ENCODE measurements around the gene USH2A. TPM values are rescaled to one million over a fixed set of nuclear protein-coding genes. Genes with fewer than 3 reads are reported as not detected.

USH2A gene
- total RNA-seq, 8 experiments from 2014 or later, result 0.10 to 0.85 (median 0.49) TPM

DNA sequence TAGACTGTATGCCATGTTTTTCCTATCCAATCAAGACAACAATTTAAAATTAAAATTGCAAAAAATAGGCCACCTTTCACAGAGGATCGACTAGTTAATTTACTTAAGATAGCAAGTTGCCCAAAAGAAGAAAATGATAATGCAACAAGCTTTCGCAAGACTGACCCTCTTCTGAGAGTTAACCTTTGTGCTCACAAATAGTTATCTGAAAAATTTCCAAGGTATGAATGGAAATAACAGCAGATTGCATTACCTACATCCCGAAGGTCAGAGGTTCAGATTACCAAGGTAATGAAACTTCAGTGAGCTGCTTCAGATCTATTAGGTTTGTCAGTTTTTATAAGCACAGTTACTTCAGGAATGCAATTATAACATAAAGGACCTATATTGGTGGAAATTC, 558.2 kb downstream of the USH2A start:
- 20 to 95% (median 87%) methylated on average over 2 to 3 of the region's 3 CpGs; no CpG with 5 or more reads in 1 of the 10 experiments for WGBS, 10 experiments
- H3K4me3 ChIP-seq, result no peak overlapping the region
- in situ Hi-C loops (cut with MboI; ENCODE audit: low pct_unique_long_range_greater_than_20kb in 2 of 9, low sequenced_read_pairs in 9 of 9, unreplicated experiment in 9 of 9), result no loop called here

DNA sequence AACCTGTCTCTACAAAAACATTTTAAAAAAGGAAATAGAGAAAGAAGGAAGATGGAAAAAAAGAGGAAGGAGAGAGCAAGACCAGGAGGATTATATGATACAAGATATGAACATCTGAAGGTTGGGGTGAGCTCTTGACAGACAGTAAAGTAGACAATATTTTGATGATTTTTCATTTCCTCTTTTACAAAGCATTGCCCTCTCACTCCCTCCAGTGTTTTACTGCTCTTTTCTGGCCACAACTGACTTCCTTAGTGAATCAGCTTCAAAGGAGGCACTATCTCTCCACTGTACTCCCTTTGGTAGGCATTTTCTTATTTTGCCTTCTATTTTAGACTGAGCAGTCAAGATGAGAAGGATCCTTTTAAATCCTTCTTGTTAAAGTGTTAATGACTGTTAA, 559.5 kb downstream of the USH2A start:
- Histone ChIP-seq H3K4me3 (no peak overlapping the region), H3K27ac (no peak overlapping the region), H3K4me1 (replicated peaks in 1 of 2) (peaks cover 0 to 9% of the 10 kb centered on the region in 2 donors)
- in situ Hi-C loops (cut with MboI; ENCODE audit: low pct_unique_long_range_greater_than_20kb in 2 of 9, low sequenced_read_pairs in 9 of 9, unreplicated experiment in 9 of 9), result no loop called here
- ATAC-seq (replicated peaks in 6 of 8), result no peak

More for the DNA sequence above, 558.2 kb downstream of the USH2A start:
- Histone ChIP-seq H3K4me1 (replicated peaks in 1 of 2) (peaks cover 0 to 20% of the 10 kb centered on the region in 2 donors), H3K27ac (no peak overlapping the region)
- no peak for ATAC-seq (replicated peaks in 6 of 8)

GRCh38 chr1:215860833-215861232, 562.4 kb downstream of the USH2A start:
- H3K27ac ChIP-seq, result no peak overlapping the region
- in situ Hi-C loops (cut with MboI; ENCODE audit: low pct_unique_long_range_greater_than_20kb in 2 of 9, low sequenced_read_pairs in 9 of 9, unreplicated experiment in 9 of 9), result no loop called here
- no peak for ATAC-seq (replicated peaks in 6 of 8)
- H3K4me3 ChIP-seq, result no peak overlapping the region
- H3K4me1 ChIP-seq (replicated peaks in 1 of 2), result no peaks in the 10 kb centered on the region
- WGBS, 10 experiments, result 22 to 100% (median 84%) methylated on average over 1 to 3 of the region's 3 CpGs; no CpG with 5 or more reads in 2 of the 10 experiments

DNA sequence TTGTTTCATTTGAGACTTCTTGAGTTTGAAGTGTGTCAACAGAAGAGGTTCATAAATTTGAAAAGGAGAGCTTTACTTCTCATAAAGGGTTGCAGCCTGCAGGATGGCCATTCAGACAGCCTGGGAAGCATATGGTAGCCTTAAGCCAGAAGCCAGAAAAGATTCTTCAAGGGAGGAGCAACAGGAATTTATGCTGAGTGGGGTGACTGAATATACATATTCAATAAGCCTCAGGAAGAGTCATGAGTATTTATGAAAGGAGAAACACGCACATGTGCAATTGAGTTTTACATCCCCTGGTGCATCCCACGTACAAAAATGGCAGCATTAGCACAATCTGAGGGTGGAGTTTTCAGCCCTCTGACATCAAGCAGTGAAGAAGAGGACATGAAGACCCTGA, 565.9 kb downstream of the USH2A start:
- Histone ChIP-seq H3K4me1 (replicated peaks in 1 of 2) (no peaks in the 10 kb centered on the region), H3K4me3 (no peak overlapping the region), H3K27ac (no peak overlapping the region)
- 0 to 100% (median 52%) methylated on average over 1 to 2 of the region's 2 CpGs; no CpG with 5 or more reads in 4 of the 10 experiments for WGBS, 10 experiments
- ATAC-seq (replicated peaks in 6 of 8), result peak in 3 of 8 experiments; percentile 99 to 100 (median 99)
- in situ Hi-C loops (cut with MboI; ENCODE audit: low pct_unique_long_range_greater_than_20kb in 2 of 9, low sequenced_read_pairs in 9 of 9, unreplicated experiment in 9 of 9), result no loop called here

- WGBS, 10 experiments, result 13 to 100% (median 41%) methylated on average over 1 to 6 of the region's 6 CpGs
- Histone ChIP-seq H3K27ac (no peak overlapping the region), H3K4me3 (no peak overlapping the region), H3K4me1 (replicated peaks in 1 of 2) (peaks cover 0 to 21% of the 10 kb centered on the region in 2 donors)
- ATAC-seq (replicated peaks in 6 of 8), result peak; percentile 47 to 95 (median 91)
- in situ Hi-C loops (cut with MboI; ENCODE audit: low pct_unique_long_range_greater_than_20kb in 2 of 9, low sequenced_read_pairs in 9 of 9, unreplicated experiment in 9 of 9), result no loop called here
These were observed 577.9 kb downstream of the USH2A start for GRCh38 chr1:215845234-215845891.

DNA sequence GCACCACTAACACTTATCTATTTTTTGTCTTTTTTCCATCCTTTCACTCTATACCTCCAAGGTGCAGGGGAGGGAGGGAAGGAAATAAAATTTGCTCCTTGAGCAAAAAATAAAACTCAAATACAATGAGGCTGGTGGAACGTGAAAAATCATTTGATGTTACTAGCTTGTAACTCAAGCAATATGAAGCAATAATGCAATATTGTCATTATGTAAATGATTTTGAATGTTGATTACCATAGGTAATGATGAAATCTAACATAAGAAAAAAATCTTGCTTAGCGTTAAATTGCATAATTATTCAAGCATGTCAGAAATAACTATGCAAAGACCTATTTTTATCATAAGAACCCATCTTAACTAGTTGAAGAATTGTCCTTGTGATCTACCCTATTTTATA, 578.5 kb downstream of the USH2A start:
- peak in 2 of 8 experiments; percentile 43 to 49 for ATAC-seq (replicated peaks in 6 of 8)
- WGBS, 10 experiments, result 10 to 97% (median 79%) methylated on average over 2 of the region's 2 CpGs; no CpG with 5 or more reads in 1 of the 10 experiments
- peaks cover 0 to 21% of the 10 kb centered on the region in 2 donors for H3K4me1 ChIP-seq (replicated peaks in 1 of 2)
- in situ Hi-C loops (cut with MboI; ENCODE audit: low pct_unique_long_range_greater_than_20kb in 2 of 9, low sequenced_read_pairs in 9 of 9, unreplicated experiment in 9 of 9), result no loop called here
- H3K27ac ChIP-seq, result no peak overlapping the region
- no peak overlapping the region for H3K4me3 ChIP-seq

DNA sequence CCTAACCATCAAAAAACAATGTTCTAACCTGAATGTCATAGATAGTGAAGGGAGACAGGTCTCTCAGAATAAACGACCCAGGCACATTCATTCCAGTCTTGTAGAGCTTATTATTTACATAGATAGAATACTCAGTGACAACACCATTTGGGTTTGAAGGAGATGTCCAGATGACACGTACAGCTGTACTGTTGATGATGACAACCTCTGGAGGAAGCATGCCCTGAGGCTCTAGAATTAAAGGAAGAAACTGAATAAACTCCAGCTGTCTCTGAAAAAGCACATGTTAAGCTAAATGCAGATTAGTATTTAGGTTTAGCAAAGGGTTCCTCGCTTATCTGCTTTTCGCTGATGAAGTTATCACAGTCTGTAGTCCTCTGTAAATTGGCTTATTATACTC, 579.0 kb downstream of the USH2A start:
- peak in 3 of 8 experiments; percentile 30 to 73 (median 69) for ATAC-seq (replicated peaks in 6 of 8)
- 22 to 80% (median 53%) methylated on average over 1 to 4 of the region's 4 CpGs for WGBS, 10 experiments
- no peak overlapping the region for H3K4me3 ChIP-seq
- peaks cover 0 to 21% of the 10 kb centered on the region in 2 donors for H3K4me1 ChIP-seq (replicated peaks in 1 of 2)
- H3K27ac ChIP-seq, result no peak overlapping the region
- in situ Hi-C loops (cut with MboI; ENCODE audit: low pct_unique_long_range_greater_than_20kb in 2 of 9, low sequenced_read_pairs in 9 of 9, unreplicated experiment in 9 of 9), result no loop called here

GRCh38 chr1:215842905-215843304, 580.3 kb downstream of the USH2A start:
- no peak overlapping the region for H3K4me3 ChIP-seq
- peaks cover 0 to 17% of the 10 kb centered on the region in 2 donors for H3K4me1 ChIP-seq (replicated peaks in 1 of 2)
- in situ Hi-C loops (cut with MboI; ENCODE audit: low pct_unique_long_range_greater_than_20kb in 2 of 9, low sequenced_read_pairs in 9 of 9, unreplicated experiment in 9 of 9), result no loop called here
- no peak for ATAC-seq (replicated peaks in 6 of 8)
- H3K27ac ChIP-seq, result no peak overlapping the region
- 33 to 100% (median 82%) methylated on average over 1 to 3 of the region's 3 CpGs for WGBS, 10 experiments

GRCh38 chr1:215835951-215836350, 587.3 kb downstream of the USH2A start:
- Histone ChIP-seq H3K4me1 (replicated peaks in 1 of 2) (peaks cover 0 to 4% of the 10 kb centered on the region in 2 donors), H3K4me3 (no peak overlapping the region), H3K27ac (no peak overlapping the region)
- 6 to 100% (median 67%) methylated on average over 2 of the region's 2 CpGs for WGBS, 10 experiments
- no peak for ATAC-seq (replicated peaks in 6 of 8)
- in situ Hi-C loops (cut with MboI; ENCODE audit: low pct_unique_long_range_greater_than_20kb in 2 of 9, low sequenced_read_pairs in 9 of 9, unreplicated experiment in 9 of 9), result no loop called here

DNA sequence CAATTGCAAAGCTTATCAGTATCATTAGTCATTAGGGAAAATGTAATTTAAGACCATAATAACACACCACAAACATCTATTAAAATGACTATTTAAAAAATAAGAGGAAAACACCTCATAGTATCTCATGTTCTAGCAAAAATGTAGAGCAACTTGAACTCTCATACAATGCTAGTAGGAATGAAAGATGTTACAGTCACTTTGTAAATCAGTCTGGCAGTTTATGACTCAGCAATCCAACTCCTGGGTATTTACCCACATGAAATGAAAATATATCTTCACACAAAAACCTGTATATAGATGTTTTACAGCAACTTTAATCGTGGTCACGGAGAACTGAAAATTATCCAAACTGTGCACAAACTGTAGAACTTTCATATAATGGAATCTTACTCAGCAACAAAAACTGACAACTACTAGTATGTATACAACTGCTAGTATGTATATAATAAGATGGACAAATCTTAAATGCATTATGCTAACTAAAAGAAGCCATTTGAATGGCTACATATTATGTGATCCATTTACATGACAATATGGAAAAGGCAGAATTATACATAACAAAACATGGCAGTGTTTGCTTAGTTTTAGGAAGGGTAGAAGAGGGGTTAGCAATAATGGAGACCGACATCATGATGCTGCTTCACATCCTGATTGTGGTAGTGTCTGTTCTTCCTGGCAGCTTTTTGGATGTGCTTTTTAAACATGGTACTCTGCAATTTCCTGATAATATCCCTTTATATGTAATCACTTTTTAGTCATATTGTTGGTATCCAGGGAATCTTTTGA, 589.1 kb downstream of the USH2A start:
- WGBS, 10 experiments, result 10 to 92% (median 76%) methylated on average over 1 to 3 of the region's 3 CpGs
- H3K27ac ChIP-seq, result no peak overlapping the region
- in situ Hi-C loops (cut with MboI; ENCODE audit: low pct_unique_long_range_greater_than_20kb in 2 of 9, low sequenced_read_pairs in 9 of 9, unreplicated experiment in 9 of 9), result no loop called here
- peaks cover 0 to 4% of the 10 kb centered on the region in 2 donors for H3K4me1 ChIP-seq (replicated peaks in 1 of 2)
- no peak for ATAC-seq (replicated peaks in 6 of 8)
- no peak overlapping the region for H3K4me3 ChIP-seq

DNA sequence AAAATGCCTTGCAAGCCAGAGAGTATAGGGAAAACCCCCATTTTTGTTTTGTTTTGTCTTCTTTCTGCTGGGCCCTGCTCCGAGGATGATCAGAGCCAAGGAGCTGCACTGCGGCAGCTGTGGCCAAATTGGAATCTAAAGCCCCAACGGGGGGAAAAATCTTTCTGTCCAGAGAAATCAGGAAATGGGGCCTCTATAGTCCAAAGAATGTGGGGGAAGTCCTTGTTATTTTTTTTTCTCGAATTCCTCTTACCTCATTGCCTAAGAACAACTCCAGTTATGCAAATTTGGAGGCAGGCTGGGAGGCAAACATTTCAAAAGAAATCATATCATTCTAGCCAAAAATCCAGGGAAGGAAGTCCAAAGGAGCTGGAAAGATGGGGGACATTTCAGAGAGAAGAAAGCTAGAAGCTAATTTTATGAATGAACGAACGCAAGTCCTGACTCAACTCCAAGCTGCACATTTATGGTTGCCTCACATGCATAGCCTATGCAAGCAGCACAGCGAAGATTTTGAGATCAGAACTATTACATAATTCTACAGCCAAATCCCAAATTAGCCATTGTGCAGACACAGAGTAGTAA, 592.9 kb downstream of the USH2A start:
- WGBS, 10 experiments, result 8 to 90% (median 78%) methylated on average over 2 to 7 of the region's 7 CpGs
- no peak for ATAC-seq (replicated peaks in 6 of 8)
- in situ Hi-C loops (cut with MboI; ENCODE audit: low pct_unique_long_range_greater_than_20kb in 2 of 9, low sequenced_read_pairs in 9 of 9, unreplicated experiment in 9 of 9), result no loop called here
- Histone ChIP-seq H3K27ac (no peak overlapping the region), H3K4me3 (no peak overlapping the region), H3K4me1 (replicated peaks in 1 of 2) (no peaks in the 10 kb centered on the region)

DNA sequence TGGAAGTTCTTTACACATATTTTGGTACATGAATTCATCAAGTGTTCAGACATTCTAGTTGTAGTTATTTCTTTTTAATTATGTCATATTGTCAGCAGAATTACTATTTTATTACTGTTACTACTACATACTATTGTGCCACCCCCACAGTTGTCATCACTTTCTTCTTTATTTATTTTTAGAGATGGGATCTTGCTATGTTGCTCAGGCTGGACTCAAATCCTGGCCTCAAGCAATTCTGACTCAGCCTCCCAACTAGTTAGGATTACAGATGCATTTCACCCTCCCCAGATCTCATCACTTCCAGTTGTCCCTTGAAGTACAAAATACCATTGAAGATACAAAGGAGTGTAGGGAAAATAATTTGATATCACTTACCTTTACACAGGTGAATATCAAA, 598.2 kb downstream of the USH2A start:
- ATAC-seq (replicated peaks in 6 of 8), result no peak
- Histone ChIP-seq H3K4me3 (no peak overlapping the region), H3K27ac (no peak overlapping the region), H3K4me1 (replicated peaks in 1 of 2) (no peaks in the 10 kb centered on the region)
- in situ Hi-C loops (cut with MboI; ENCODE audit: low pct_unique_long_range_greater_than_20kb in 2 of 9, low sequenced_read_pairs in 9 of 9, unreplicated experiment in 9 of 9), result no loop called here

GRCh38 chr1:215824245-215824644, 599.0 kb downstream of the USH2A start:
- no peak overlapping the region for H3K27ac ChIP-seq
- H3K4me1 ChIP-seq (replicated peaks in 1 of 2), result no peaks in the 10 kb centered on the region
- in situ Hi-C loops (cut with MboI; ENCODE audit: low pct_unique_long_range_greater_than_20kb in 2 of 9, low sequenced_read_pairs in 9 of 9, unreplicated experiment in 9 of 9), result no loop called here
- no peak overlapping the region for H3K4me3 ChIP-seq
- ATAC-seq (replicated peaks in 6 of 8), result peak in 1 of 8 experiments; percentile 41

Measured in motor neuron (in vitro differentiated cells).